Measurements from ENCODE around the gene ANKRD34B.

Gene ANKRD34B

DNA sequence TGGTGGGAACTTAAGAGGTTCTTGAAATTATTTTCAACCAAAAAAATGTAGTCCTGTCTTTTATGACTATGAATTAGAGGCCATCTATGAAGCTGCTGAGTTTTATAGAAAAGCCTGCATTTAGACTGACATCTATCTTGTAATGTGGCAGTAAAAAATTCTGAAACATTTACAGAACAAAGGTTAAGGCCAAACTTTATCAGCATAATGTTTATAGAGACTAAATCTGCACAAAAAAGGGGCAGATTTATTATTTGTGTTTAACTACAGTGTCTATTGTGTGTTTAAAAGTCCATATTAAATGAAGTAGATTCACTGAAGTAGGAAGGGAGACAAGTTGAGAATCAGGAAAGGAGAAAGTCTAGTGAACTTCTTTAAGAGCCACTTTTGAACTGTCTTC lies 37.3 kb upstream of the ANKRD34B start:
- TF ChIP-seq CTCF (conservative IDR thresholded peaks at IDR 0.05), result no peak
- TF ChIP-seq ZFX (IDR thresholded peaks at IDR 0.05), result no peak
- no peak overlapping the region for H3K27ac ChIP-seq

- no peak overlapping the region for H3K27ac ChIP-seq
- TF ChIP-seq ZFX (IDR thresholded peaks at IDR 0.05) (no peak), CTCF (conservative IDR thresholded peaks at IDR 0.05) (no peak)
These were observed 31.0 kb upstream of the ANKRD34B start for GRCh38 chr5:80600943-80601693.

DNA sequence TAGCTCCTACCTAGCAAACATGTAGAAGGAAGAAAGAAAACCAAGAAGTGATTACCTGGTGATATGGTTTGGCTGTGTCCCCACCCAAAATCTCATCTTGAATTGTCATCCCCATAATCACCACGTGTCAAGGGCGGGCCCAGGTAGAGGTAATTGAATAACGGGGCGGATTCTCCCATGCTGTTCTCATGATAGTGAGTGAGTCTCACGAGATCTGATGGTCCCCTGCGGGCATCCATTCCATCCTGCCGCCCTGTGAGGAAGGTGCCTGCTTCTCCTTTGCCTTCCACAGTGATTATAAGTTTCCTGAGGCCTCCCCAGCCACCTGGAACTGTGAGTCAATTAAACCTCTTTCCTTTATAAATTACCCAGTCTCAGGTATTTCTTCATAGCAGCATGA lies 27.4 kb upstream of the ANKRD34B start:
- no peak overlapping the region for H3K27ac ChIP-seq
- no peak for TF ChIP-seq CTCF (conservative IDR thresholded peaks at IDR 0.05)
- no peak for TF ChIP-seq ZFX (IDR thresholded peaks at IDR 0.05)

DNA sequence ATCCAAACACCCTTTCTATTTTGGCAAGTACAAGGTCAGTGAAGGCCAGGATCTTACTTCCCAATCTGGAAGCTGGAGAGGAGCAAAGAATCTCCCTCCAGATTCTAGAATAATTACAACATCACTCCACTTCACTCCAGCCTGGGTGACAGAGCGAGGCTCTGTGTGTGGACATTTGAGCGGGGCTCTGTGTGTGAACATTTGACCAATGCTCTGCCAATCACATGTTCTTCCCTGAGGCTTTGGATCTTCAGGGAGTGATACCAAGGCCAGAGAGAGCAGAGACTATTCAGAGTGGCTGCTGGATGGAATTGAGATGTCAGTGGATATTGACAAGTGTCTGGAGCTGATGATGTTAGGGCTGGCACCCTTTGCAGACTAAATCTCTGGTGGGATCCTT lies 24.7 kb upstream of the ANKRD34B start:
- TF ChIP-seq CTCF (conservative IDR thresholded peaks at IDR 0.05) (no peak), ZFX (IDR thresholded peaks at IDR 0.05) (no peak)
- H3K27ac ChIP-seq, result no peak overlapping the region

DNA sequence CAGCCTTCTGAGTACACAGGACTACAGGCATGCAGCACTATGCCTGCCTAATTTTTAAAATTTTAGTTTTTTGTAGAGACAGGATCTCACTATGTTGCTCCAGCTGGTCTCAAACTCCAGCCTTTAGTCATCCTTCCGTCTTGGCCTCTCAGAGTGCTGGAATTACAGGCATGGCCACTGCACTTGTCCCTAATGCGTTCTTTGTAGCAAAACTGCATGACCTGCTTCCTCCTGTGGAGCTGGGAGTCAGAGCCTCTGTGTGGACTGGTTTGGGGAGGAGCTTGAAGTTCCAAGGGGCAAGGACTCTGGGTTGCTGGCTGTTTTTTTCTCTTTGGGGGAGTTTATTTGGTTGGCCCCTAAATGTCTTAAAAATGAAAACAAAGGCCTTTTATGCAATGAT lies 22.7 kb upstream of the ANKRD34B start:
- TF ChIP-seq CTCF (conservative IDR thresholded peaks at IDR 0.05), result no peak
- TF ChIP-seq ZFX (IDR thresholded peaks at IDR 0.05), result no peak
- no peak overlapping the region for H3K27ac ChIP-seq

DNA sequence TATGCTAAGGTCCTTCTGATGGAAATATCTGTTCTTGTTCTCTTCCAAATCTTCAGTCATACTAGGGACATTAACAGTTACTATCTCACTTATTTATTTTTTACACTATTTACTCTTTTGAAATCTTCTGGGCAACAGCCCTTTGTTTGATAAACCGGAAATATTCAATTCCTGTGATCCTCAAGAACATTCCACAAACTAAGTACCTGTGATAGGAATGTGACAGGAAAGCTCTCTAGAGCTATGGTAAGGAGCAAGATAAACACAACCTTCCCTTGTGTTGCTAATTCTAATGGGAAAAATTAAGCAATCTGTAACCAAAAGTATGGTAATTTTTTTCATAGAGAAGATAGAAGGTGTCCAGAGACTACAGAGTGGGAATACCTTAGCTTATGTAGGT lies 22.0 kb upstream of the ANKRD34B start:
- H3K27ac ChIP-seq, result no peak overlapping the region
- TF ChIP-seq CTCF (conservative IDR thresholded peaks at IDR 0.05) (no peak), ZFX (IDR thresholded peaks at IDR 0.05) (no peak)

DNA sequence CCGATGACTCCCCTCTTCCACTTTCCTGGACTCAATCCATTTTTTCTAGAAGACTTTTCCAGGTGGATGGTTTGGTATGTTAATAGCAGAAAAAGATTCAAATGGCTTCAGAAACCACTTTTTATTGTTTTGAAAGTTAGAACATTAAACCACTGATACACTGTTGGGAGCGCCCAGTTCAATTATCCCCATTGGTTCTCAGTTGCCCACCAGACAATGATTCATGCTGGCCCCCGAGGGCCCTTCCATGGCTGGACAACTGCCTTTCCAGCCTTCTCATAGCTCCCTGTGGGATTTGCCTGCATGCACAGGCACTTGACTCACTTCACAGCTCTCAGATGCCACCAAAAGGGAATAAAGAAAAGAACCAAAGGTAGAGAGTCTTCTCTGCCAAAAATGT lies 21.3 kb upstream of the ANKRD34B start:
- H3K27ac ChIP-seq, result no peak overlapping the region
- TF ChIP-seq ZFX (IDR thresholded peaks at IDR 0.05) (no peak), CTCF (conservative IDR thresholded peaks at IDR 0.05) (no peak)

Measured in C4-2B (cell line).